ENCODE results near the gene RSRC2. TPM values are rescaled to one million over a fixed set of nuclear protein-coding genes. Genes with fewer than 3 reads are reported as not detected.
A peak's percentile ranks its signal among the peaks of the same experiment; 100 is the strongest.
"Not testable (repeated sequence)": the region's sequence is repeated elsewhere in the genome, so short reads cannot be mapped to it uniquely, and the experiment has no call there.

RSRC2 gene
- 30.9 and 62.7 TPM in 2 replicates for total RNA-seq (2014; rRNA removed; shearing (Covaris generic))

GRCh38 chr12:122526683-122527477 is at the start of gene RSRC2, which contains the start of gene KNTC1:
Gene RSRC2 (minus strand): TSS chr12:122526936. CDS start chr12:122526853, 83 bp downstream.
Gene KNTC1 (plus strand): TSS chr12:122527249. CDS start chr12:122530064, 2,815 bp downstream.
- DNase-seq (ENCODE audit: low spot score): peak; percentile 100
- in situ Hi-C loops (cut with HindIII; ENCODE audit: low sequenced_read_pairs): no loop called here

- no peak for DNase-seq (ENCODE audit: low spot score)
- in situ Hi-C loops (cut with HindIII; ENCODE audit: low sequenced_read_pairs): no loop called here
Observed at GRCh38 chr12:122571821-122572220, 45.1 kb upstream of the RSRC2 start.

GRCh38 chr12:122570006-122570405 is 43.3 kb upstream of the RSRC2 start:
- DNase-seq (ENCODE audit: low spot score); in situ Hi-C loops (cut with HindIII; ENCODE audit: low sequenced_read_pairs): not testable (repeated sequence)

- DNase-seq (ENCODE audit: low spot score): no peak
- in situ Hi-C loops (cut with HindIII; ENCODE audit: low sequenced_read_pairs): no loop called here
Observed at GRCh38 chr12:122569288-122569687, 42.6 kb upstream of the RSRC2 start.

- DNase-seq (ENCODE audit: low spot score); in situ Hi-C loops (cut with HindIII; ENCODE audit: low sequenced_read_pairs): not testable (repeated sequence)
Observed at GRCh38 chr12:122566816-122567215, 40.1 kb upstream of the RSRC2 start.

- in situ Hi-C loops (cut with HindIII; ENCODE audit: low sequenced_read_pairs): no loop called here
- no peak for DNase-seq (ENCODE audit: low spot score)
Observed at GRCh38 chr12:122563361-122563760, 36.6 kb upstream of the RSRC2 start.

GRCh38 chr12:122560138-122560537 is 33.4 kb upstream of the RSRC2 start:
- DNase-seq (ENCODE audit: low spot score): no peak
- in situ Hi-C loops (cut with HindIII; ENCODE audit: low sequenced_read_pairs): no loop called here

- in situ Hi-C loops (cut with HindIII; ENCODE audit: low sequenced_read_pairs): no loop called here
- no peak for DNase-seq (ENCODE audit: low spot score)
Observed at GRCh38 chr12:122558745-122559641, 32.3 kb upstream of the RSRC2 start.

GRCh38 chr12:122547330-122547729 is 20.6 kb upstream of the RSRC2 start:
- in situ Hi-C loops (cut with HindIII; ENCODE audit: low sequenced_read_pairs): no loop called here
- no peak for DNase-seq (ENCODE audit: low spot score)

- in situ Hi-C loops (cut with HindIII; ENCODE audit: low sequenced_read_pairs): no loop called here
- no peak for DNase-seq (ENCODE audit: low spot score)
Observed at GRCh38 chr12:122545855-122546254, 19.1 kb upstream of the RSRC2 start.

- no peak for DNase-seq (ENCODE audit: low spot score)
- in situ Hi-C loops (cut with HindIII; ENCODE audit: low sequenced_read_pairs): no loop called here
Observed at GRCh38 chr12:122544537-122544936, 17.8 kb upstream of the RSRC2 start.

GRCh38 chr12:122538496-122538895 is 11.8 kb upstream of the RSRC2 start:
- in situ Hi-C loops (cut with HindIII; ENCODE audit: low sequenced_read_pairs): no loop called here
- DNase-seq (ENCODE audit: low spot score): no peak

GRCh38 chr12:122537021-122537420 is 10.3 kb upstream of the RSRC2 start:
- no peak for DNase-seq (ENCODE audit: low spot score)
- in situ Hi-C loops (cut with HindIII; ENCODE audit: low sequenced_read_pairs): no loop called here

- in situ Hi-C loops (cut with HindIII; ENCODE audit: low sequenced_read_pairs): no loop called here
- no peak for DNase-seq (ENCODE audit: low spot score)
Observed at GRCh38 chr12:122533856-122534255, 7.1 kb upstream of the RSRC2 start.

- DNase-seq (ENCODE audit: low spot score): no peak
- in situ Hi-C loops (cut with HindIII; ENCODE audit: low sequenced_read_pairs): no loop called here
Observed at GRCh38 chr12:122528992-122529391, 2.3 kb upstream of the RSRC2 start.

- in situ Hi-C loops (cut with HindIII; ENCODE audit: low sequenced_read_pairs): no loop called here
- no peak for DNase-seq (ENCODE audit: low spot score)
Observed at GRCh38 chr12:122528582-122528981, 1.8 kb upstream of the RSRC2 start.

GRCh38 chr12:122527478-122527944 is 775 bp upstream of the RSRC2 start:
- in situ Hi-C loops (cut with HindIII; ENCODE audit: low sequenced_read_pairs): no loop called here
- DNase-seq (ENCODE audit: low spot score): no peak

- in situ Hi-C loops (cut with HindIII; ENCODE audit: low sequenced_read_pairs): no loop called here
- DNase-seq (ENCODE audit: low spot score): no peak
Observed at GRCh38 chr12:122523846-122524718, 2.7 kb downstream of the RSRC2 start.

- in situ Hi-C loops (cut with HindIII; ENCODE audit: low sequenced_read_pairs): no loop called here
Observed at GRCh38 chr12:122523280-122523679, 3.5 kb downstream of the RSRC2 start.

More at GRCh38 chr12:122523280-122523679, 3.5 kb downstream of the RSRC2 start:
- no peak for DNase-seq (ENCODE audit: low spot score)

All from G401 (cell line).